Spinal cord (tissue), 10 donors: ENCODE measurements around the gene CLEC3B. TPM values are rescaled to one million over a fixed set of nuclear protein-coding genes. Genes with fewer than 3 reads are reported as not detected.
A peak's percentile ranks its signal among the peaks of the same experiment; 100 is the strongest.

Experiments
- DNase-seq, 6 donors: peaks; one replicate each; pipeline versions ENCODE4 v3.0.0 to v3.0.0-alpha.2; 2013 to 2015; ENCODE audit warnings: low spot score in 6 of 6, low read depth in 4 of 6
- H3K27ac ChIP-seq: one replicate; pipeline ENCODE4 v1.5.1; 2013; ENCODE audit warnings: low read depth, low read length, control low read depth
- H3K27me3 ChIP-seq: one replicate; pipeline ENCODE4 v1.6.1; 2013; ENCODE audit warnings: low read length; ENCODE audit not compliant: control insufficient read depth, insufficient read depth
- H3K36me3 ChIP-seq: one replicate; pipeline ENCODE4 v1.6.1; 2013; ENCODE audit warnings: low read length; ENCODE audit not compliant: control insufficient read depth, insufficient read depth
- H3K4me1 ChIP-seq: one replicate; pipeline ENCODE4 v1.6.1; 2013; ENCODE audit warnings: low read length; ENCODE audit not compliant: control insufficient read depth, insufficient read depth
- H3K4me3 ChIP-seq: one replicate; pipeline ENCODE4 v1.5.1; 2013; ENCODE audit warnings: low read depth, low read length, control low read depth
- H3K9me3 ChIP-seq: one replicate; pipeline ENCODE4 v1.6.1; 2013; ENCODE audit warnings: low read length; ENCODE audit not compliant: control insufficient read depth, insufficient read depth
- WGBS: methylation state at CpG from one replicate; pipeline ENCODE4 v1.1.5; 2013; ENCODE audit warnings: missing lambda C conversion rate; ENCODE audit not compliant: insufficient coverage; 5-methylcytosine and 5-hydroxymethylcytosine counted together
- polyA plus RNA-seq, 2 donors: library from polyadenylated mRNA; unstranded; fragments of 120-200 nt; gene quantifications; one replicate each; pipeline ENCODE4 v1.2.1, GENCODE V29; 2013; ENCODE audit not compliant: insufficient read length in 2 of 2
- total RNA-seq, 2 donors: library from RNA; depleted of rRNA in 1 of 2; stranded (reverse); fragments of 120-200 nt in 1 of 2; fragments of >200 nt in 1 of 2; gene quantifications; one replicate each; pipeline versions ENCODE4 v1.2.3 to v1.2.4, GENCODE V29; 2013 to 2014
- donor health status: healthy.

Gene CLEC3B
- total and polyA plus RNA-seq, 4 donors: 91.2 to 391 (median 138) TPM

GRCh38 chr3:44989141-44989540, 37.0 kb upstream of the CLEC3B start:
- Histone ChIP-seq H3K9me3 (no peaks in the 10 kb centered on the region), H3K27ac (no peak overlapping the region), H3K36me3 (peaks cover 20% of the 10 kb centered on the region), H3K27me3 (no peaks in the 10 kb centered on the region), H3K4me1 (peaks cover 6% of the 10 kb centered on the region), H3K4me3 (no peak overlapping the region)
- no peak for DNase-seq
- 94% methylated on average over 6 of the region's 8 CpGs for WGBS

- no peak overlapping the region for H3K4me3 ChIP-seq
- DNase-seq: no peak
- no peaks in the 10 kb centered on the region for H3K27me3 ChIP-seq
- peaks cover 20% of the 10 kb centered on the region for H3K36me3 ChIP-seq
- peaks cover 9% of the 10 kb centered on the region for H3K4me1 ChIP-seq
- no peak overlapping the region for H3K27ac ChIP-seq
- H3K9me3 ChIP-seq: no peaks in the 10 kb centered on the region
- 100% methylated on average over 1 of the region's 1 CpG for WGBS
These were observed 36.3 kb upstream of the CLEC3B start for GRCh38 chr3:44989636-44990373.

DNA sequence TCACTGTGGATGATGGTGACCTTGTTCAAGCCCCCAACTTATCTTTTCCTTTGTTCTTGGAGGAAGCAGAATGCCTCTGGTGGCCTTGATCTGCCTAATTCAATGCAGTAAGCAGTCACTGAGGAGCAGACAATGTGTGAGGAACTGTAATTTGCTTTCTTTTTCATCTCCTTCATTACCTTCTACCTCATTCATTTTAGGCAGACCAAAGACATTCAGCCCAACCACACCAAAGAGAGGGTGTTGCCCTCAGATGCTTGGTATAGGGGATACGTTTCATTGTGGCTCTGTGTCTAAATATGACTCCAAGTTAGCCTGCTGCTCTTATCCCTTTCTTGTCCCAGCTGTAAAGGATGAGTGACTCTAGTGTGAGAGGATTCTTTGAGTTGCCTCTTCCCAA, 34.8 kb upstream of the CLEC3B start:
- no peak overlapping the region for H3K27ac ChIP-seq
- WGBS: 100% methylated on average over 1 of the region's 1 CpG
- no peak for DNase-seq
- no peaks in the 10 kb centered on the region for H3K27me3 ChIP-seq
- H3K4me3 ChIP-seq: no peak overlapping the region
- no peaks in the 10 kb centered on the region for H3K9me3 ChIP-seq
- H3K4me1 ChIP-seq: peaks cover 20% of the 10 kb centered on the region
- H3K36me3 ChIP-seq: peaks cover 15% of the 10 kb centered on the region

GRCh38 chr3:44992555-44993470, 33.3 kb upstream of the CLEC3B start:
- H3K36me3 ChIP-seq: peaks cover 15% of the 10 kb centered on the region
- 39% methylated on average over 3 of the region's 7 CpGs for WGBS
- DNase-seq: peak in 1 of 6 donors; percentile 29
- H3K27ac ChIP-seq: no peak overlapping the region
- peaks cover 20% of the 10 kb centered on the region for H3K4me1 ChIP-seq
- no peaks in the 10 kb centered on the region for H3K9me3 ChIP-seq
- no peak overlapping the region for H3K4me3 ChIP-seq
- no peaks in the 10 kb centered on the region for H3K27me3 ChIP-seq

DNA sequence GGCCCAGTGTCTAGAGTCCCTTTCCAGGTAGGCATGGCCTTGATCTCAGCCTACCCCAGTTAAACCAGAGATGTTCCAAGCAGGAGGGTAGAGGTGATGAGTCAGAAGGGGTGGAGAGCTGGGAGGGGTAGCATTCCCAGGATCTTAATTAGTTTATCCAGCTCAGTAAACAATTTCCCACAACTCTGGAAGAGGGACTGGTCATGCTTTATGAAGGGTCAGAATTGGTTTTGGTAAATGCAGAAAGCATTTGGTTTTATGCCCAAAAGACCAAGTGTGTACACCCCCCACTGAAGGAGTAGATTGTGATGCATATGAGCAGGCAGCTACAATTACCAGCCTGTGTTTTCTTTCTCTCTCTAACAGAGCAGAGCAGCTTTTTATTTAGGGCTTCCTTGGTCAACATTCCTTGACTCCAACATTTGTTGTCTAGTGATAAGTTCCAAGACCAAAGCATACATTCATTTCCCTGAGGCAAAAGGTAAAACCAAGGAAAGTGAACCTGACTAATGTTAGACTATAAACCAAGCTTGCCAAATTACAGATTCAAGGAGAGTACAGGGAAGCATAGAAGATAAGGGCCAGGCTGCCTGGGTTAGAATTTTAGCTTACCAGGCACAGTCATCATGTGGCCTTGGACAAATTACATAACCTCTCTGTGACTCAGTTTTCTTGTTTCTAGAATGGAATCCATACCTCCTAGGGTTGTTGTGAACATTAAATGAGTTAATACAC, 32.5 kb upstream of the CLEC3B start:
- Histone ChIP-seq H3K4me3 (no peak overlapping the region), H3K36me3 (peaks cover 21% of the 10 kb centered on the region), H3K9me3 (no peaks in the 10 kb centered on the region), H3K27ac (peak overlapping the region; percentile 4), H3K27me3 (no peaks in the 10 kb centered on the region), H3K4me1 (peaks cover 20% of the 10 kb centered on the region)
- DNase-seq: peak in 2 of 6 donors; percentile 35 to 39

GRCh38 chr3:44995142-44995770, 30.8 kb upstream of the CLEC3B start:
- DNase-seq: peak in 5 of 6 donors; percentile 70 to 97 (median 79)
- Histone ChIP-seq H3K27ac (no peak overlapping the region), H3K9me3 (no peaks in the 10 kb centered on the region), H3K4me3 (no peak overlapping the region), H3K4me1 (peaks cover 20% of the 10 kb centered on the region), H3K27me3 (no peaks in the 10 kb centered on the region), H3K36me3 (peaks cover 17% of the 10 kb centered on the region)
- WGBS: 42% methylated on average over 2 of the region's 8 CpGs

- Histone ChIP-seq H3K4me3 (no peak overlapping the region), H3K27me3 (no peaks in the 10 kb centered on the region), H3K4me1 (peaks cover 20% of the 10 kb centered on the region), H3K9me3 (no peaks in the 10 kb centered on the region), H3K27ac (no peak overlapping the region), H3K36me3 (peaks cover 20% of the 10 kb centered on the region)
- no CpG with 5 or more reads among the region's 3 CpGs for WGBS
- DNase-seq: peak in 1 of 6 donors; percentile 36
These were observed 29.5 kb upstream of the CLEC3B start for GRCh38 chr3:44996556-44996969.

- no CpG with 5 or more reads among the region's 2 CpGs for WGBS
- Histone ChIP-seq H3K4me3 (no peak overlapping the region), H3K4me1 (peaks cover 12% of the 10 kb centered on the region), H3K27me3 (no peaks in the 10 kb centered on the region), H3K27ac (no peak overlapping the region), H3K9me3 (no peaks in the 10 kb centered on the region), H3K36me3 (peaks cover 25% of the 10 kb centered on the region)
- DNase-seq: no peak
These were observed 26.3 kb upstream of the CLEC3B start for GRCh38 chr3:44999782-45000181.

DNA sequence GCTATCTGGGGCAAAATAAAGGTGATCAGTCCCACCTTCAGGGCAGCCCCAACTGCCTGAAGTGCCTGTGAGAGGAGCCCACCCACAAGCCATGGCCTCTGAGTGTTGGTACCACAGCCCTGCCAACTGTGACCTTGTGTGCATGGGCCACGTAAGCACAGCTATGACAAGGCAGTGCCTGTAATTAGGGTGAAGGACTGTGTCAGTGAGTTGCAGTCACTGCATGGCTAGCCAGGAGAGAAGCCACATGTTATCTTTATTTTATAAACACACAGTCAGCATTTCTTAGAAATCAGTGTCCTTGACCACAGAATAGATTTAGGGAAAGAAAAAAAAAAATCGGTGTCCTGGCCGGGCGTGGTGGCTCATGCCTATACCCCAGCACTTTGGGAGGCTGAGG, 25.3 kb upstream of the CLEC3B start:
- no peak overlapping the region for H3K4me3 ChIP-seq
- no peaks in the 10 kb centered on the region for H3K27me3 ChIP-seq
- no peak for DNase-seq
- 91% methylated on average over 3 of the region's 4 CpGs for WGBS
- H3K9me3 ChIP-seq: no peaks in the 10 kb centered on the region
- H3K27ac ChIP-seq: no peak overlapping the region
- peaks cover 3% of the 10 kb centered on the region for H3K4me1 ChIP-seq
- peaks cover 25% of the 10 kb centered on the region for H3K36me3 ChIP-seq
